NCI-H1092 (cell line): ENCODE data around the gene TMEM87B.

ENCODE experiments used
- DNase-seq: peaks from one replicate; lab custom pipeline; 2025; lab: John Stamatoyannopoulos, UW

TMEM87B gene

DNA sequence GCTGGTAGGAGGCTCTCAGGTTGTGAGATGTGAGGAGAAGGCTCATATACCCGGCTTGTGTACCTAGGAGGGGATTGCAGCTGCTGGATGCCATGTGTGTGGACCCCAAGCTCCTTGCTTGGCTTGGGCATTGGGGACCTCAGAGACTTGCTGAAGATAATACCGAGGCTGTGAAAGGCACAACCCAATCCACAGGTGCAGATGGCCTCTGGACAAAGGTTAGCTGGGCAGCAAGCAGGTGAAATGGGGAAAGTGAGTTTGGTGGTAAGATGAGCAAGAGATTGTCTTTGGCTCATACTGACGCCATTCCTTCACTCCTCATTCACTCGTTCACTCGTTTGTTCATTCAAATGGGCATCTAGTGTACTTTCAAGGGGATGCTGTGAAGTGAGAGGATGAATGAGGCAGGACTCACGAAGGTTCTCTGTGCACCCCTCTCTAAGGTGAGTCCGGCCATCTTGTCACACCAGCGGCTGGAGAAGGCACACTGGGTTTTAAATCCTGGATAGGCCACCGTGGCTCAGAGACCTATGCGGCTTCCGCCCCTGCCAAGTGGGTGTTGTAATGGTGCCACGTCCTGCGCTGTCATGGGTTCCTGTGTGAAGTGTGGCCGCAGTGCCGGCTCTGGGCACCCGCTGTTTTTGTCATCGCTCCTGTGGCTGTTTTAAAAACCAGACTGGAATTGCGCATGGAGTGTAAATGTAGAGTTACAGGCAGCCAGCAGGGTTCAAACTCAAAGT is 96.8 kb downstream of the TMEM87B start:
- no peak for DNase-seq

DNA sequence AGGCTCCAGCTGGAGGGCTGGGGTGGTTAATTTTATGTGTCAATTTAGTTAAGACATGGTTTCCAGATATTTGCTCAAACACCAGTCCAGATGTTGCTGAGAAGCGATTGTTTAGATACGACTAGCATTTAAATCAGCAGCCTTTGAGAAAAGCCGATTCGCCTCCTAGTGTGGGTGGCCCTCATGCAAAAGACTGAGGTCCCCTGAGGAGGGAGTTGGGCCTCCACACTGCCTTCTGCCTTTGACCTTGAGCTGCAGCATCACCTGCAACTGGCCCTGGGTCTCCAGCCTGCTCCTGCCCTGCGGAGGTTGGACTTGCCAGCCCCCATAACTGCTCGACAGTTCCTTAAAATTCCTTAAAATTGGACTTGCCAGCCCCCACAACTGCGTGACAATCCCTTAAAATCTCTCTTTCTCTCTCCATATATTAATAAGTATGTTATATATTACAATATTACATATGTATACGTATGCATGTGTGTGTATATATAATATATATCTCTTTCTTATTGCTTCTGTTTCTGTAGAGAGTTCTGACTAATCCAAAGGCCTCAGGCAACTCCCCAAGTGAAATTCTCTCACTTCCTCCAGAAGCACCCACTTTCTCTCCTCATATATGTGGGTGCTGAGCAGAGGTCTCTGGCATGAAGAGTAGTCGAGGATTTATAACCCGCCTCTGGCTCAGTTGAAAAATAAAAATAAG is 97.6 kb downstream of the TMEM87B start:
- no peak for DNase-seq

DNA sequence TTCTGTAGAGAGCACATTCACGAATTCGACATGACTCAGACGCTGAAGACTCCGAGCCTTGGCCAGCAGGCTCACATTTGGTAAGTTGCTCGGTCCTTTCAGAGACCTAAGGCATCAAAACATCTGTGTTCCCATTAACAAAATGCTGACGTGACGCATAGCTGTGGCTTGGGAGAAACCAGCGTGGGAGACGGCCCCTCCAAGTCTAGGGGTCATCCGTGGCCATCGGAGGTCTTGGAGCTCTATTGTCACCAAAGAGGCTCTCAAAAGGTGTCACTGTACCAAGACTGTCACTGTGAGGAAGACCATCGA is 98.1 kb downstream of the TMEM87B start:
- no peak for DNase-seq

DNA sequence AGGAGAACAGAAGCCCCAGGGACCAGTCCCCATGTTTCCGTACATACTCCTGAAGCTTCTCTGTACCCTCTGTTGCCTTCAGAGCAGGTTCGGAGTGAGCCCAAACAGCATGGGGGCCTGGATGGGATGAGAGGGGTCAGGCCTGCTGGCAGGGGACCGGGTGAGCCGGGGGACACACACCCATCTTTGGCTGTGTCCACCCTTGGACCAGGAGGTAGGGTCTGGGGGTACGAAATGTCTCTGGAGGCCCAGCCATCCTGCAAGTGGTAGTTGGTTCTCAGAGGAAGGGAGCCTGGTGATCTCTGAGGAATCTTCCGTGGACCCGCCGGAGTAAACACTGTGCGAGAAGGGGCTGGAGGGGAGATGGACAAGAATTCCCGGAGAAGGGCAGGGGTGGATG is 98.4 kb downstream of the TMEM87B start:
- DNase-seq: no peak

DNA sequence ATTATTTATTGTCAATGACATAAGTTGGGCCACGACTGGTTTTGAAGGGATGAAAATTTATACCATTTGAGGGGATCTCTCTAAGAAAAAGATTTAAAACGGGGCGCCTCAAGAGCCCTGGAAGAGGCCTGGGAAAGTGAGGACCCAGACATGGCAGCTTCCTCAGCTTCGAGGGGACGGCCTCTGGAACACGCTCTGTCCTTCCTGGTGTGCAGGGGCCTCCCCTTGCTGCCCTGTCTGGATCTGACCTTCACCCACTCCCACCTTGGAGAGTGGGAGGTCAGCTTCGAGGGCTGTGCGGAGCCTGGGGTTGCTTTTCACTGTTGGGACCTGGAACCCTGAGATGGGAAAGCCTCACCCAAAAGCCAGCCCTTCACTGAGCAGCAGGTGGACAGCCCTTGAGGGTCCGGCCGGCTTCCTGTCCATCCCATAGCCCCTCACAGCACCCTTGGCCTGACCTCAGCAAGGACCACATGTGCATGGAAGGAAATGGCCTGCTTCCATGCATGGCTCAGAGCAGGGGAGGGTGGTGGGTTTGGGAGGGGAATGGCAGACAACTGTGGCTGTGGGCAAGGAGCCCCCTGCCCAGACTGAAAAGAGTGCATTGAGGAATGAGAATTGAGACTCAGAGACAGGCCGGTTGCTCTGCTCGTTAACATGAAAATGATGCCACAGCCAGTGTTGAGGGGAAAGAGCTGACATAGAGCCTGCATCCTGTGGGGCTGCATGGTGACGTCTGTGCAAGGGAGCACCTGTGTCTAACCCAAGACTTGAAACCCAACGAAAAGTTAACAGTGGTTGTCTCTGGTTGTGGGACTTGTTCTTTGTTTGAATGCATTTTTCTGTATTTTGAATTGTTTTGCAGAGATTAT is 99.4 kb downstream of the TMEM87B start:
- DNase-seq: no peak

DNA sequence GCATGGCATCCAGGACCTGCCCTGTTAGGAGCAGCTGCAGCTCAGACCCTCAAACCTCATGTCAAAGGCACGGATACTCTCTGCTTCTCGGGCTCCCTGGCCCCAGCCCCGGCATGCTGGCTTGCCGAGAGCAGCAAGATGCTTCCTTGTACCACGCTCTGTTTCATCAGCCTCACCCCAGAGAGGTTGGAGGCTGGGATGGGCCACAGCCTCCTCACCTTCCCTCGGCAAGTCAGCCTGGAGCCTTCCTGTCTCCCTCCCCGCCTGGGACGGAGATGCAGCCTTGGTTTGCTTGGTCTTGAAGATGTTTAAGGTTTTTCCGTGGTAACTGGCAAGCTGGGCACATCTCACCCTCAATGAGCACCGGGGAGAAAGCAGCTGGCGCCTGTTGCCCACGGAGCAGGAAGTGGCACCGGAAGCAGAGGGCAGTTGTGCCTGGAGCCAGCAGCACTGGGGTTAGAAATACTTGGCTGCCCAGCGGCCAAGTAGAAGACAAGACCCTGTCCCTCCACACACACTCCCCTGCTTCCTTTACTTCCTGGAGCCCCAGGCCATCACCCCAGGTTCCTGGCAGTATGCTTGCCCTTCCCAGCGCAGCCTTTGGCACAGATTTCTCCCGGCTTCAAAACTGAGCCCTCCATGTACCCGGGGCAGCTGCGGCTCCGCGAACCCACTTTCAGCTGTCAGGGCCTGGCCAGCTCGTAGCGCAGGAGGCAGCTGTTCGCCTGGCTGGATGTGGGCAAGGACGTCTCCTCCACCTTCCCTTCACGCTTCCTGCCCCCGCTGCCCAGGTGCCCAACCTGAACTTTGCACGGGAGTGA is 100.5 kb downstream of the TMEM87B start:
- DNase-seq: no peak

DNA sequence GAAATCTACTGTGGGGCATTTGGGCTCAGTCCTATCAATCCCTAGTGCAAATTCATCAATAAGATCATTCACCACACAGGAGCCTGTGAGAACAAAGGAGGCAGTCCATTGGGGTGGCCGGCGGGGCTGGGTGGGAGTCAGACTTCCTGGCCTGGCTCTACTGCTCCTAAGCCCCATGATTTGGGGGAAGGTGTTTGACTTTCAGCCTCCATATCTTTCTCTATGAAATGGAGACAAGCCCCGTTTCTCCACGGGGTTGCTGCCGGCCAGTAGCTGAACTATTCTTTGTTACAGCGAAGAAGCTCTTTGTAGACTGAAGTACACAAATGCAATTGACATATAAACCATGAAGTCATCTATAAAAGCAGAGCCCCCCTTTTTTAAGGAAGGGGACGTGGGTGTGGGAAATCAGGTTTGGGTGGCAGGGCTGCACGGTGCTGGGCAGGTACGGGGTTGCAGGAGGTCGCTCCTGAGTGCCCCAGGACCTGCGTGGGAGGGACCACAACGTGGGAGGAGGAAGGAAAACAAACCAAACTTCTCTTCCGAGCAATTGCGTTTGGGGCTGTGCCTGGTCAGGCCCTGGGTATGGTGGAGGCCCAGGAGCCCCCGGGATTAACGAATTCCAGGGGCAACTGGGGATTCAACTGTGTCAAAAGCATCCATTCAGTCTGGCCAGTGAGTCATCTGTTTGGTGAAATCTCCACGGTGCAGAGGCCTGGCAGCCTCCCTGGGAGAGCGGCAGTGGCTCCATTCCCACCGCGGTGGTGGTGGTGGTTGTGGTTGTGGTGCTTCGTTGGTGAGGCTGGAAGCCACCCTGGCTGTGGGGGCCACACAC is 101.3 kb downstream of the TMEM87B start:
- DNase-seq: no peak

DNA sequence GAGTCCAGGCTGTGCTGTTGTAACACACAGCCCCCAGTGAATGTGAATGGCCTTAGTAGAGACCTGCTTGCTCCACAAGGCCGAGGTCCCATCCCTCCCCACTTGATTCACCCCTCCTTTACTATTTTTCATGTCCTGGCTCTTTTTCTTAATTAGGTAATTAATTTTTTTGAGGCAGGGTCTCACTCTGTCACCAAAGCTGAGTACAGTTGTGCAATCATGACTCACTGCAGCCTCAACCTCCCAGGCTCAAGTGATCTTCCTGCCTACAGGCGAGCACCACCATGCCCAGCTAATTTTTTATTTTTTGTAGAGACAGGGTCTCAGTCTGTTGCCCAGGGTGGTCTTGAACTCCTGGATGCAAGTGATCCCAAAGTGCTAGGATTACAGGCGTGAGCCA is 102.4 kb downstream of the TMEM87B start:
- no peak for DNase-seq

DNA sequence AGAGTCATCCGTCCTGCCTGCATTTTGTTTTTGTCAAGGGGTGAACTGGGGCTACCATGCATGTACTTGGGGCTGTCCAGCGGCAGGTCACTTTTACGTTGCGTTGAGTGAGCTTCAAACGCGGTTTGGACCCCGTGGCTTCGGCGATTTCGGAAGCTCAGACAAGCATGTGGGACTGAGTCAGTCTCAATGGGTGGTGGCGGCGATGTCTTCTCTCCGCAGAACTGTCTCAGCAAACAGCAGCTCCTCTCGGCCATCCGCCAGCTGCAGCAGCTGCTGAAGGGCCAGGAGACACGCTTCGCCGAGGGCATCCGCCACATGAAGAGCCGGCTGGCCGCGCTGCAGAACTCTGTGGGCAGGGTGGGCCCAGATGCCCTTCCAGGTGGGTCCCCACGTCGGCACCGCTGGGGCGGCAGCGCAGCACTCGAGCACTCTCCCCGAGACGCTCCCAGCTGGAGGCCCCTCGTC is 104.4 kb downstream of the TMEM87B start:
- no peak for DNase-seq

DNA sequence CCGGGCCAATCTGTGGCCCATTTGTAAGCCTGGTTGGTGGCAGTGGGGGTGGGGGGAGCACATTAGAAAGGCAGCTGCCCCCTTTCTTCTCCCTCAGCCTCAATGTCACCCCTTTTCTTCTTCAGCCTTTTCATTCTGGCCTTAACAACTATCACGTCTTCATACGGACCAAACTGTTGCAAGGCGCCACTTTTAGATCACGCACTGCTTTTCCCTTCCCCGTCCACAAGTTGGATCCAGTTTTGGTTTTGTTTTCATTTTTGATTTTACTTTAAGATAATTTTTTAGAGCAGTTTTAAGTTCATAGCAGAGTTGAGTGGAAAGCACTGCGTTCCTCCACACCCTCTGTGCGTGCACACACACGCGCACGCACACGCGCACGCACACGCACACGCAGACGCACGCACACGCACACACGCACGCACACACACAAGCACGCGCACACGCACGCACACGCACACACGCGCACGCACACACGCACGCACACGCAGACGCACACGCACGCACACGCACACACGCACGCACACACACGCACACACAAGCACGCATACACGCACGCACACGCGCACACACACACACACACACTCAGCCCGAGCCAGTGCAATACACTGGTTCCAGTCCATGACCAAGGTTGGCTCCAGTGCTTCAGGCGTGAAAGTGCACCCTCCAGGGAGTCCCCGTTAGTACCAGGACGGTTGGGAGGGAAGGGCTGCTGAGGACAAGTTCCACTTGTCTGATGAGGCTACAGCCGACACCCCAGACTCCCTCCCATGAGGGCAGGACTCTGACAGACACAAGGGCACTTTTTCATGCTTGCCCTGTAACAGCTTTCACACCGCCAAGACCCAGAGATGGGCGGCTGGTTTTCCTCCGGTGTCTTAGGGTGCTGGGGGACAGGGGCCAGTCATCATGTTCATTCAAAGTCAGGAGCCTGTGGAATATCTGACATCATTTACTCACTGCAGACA is 105.5 kb downstream of the TMEM87B start:
- no peak for DNase-seq

DNA sequence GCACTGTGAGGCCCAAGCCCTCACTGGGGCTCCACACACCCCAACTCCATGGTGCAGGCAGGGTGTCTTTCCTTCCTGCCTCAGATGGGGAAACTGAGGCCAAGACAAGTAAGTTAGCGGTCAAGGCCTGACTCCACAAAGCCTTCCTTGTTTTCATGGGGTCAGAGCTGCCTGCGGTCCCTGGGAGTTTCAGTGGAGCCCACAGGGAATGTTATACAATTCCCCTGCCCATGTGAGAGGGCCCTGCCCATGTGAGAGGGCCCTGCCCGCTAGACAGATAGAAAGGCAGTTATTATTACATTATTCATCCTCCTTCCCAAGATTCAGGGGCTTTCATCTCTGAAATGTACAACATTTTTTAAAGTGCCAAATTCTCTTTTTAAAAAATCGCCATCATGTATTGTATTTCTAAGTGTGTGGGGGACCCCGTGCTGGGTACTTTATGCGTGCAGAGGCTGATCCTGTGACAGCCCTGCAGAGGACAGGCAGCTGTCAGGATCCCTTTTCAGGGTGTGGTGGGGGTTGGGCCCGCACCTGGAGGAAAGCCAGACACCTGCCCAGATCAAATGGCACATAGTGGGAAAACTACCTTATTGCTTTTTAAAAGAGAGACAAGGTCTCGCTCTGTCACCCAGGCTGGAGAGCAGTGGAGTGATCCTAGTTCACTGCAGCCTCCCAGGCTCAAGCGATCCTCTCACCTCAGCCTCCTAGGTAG is 106.5 kb downstream of the TMEM87B start:
- no peak for DNase-seq

DNA sequence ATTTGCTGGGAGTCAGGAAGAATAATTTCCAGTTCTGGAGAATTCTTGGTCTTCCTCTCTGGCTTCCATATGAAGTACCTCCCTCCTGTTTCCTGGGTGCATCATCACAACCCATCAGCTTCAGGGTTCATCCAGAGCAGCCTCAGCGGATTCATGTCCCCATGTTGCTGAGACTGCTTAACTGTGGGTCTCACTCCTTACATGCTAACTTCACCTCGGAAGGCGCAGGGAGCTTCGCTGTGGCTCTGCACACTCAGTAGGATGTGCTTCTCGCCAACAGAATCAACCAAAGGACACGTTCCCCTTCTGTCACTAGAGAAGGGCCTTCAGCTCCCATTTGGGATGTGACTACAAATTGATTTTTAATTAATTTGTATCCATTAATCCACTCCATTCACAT is 107.3 kb downstream of the TMEM87B start:
- DNase-seq: no peak

DNA sequence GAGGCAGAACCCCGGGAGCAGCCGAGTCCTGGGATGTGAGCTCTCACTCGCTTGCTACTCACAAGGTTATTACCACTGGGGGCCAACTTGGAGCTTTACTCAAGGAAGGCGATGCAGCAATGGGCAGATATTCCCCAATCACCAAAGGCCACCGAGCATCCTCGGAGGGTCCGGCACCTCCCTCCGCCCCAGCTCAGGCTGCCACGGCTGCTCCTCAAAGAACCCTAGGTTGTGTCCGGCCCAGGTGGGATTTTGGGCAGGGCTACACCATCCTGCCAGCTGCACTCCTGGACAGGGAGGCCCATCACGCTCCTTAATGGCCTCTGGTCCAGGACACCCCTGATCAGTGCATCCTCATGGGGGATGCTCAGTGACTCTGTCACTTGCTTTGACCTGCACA is 107.9 kb downstream of the TMEM87B start:
- no peak for DNase-seq

DNA sequence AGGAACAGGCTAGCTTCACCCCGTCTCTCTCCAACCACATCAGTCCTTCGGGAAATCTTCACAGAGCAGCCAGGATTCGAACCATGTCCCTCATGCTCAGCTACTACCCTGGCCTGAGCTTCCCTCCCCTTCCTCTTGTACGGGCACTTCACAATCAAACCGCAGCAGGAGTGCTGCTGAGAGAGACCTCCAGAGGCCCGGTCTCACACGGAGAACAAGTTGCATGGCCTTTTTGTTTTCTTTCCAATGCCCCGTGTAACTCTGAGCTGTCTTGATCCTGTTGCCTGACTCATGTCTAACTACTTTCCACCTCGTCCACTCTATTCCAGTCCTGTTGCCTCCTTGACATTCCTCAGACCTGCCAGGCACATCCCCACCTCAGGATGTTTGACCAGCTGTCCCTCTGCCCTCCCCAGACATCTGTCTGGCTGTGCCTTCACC is 108.5 kb downstream of the TMEM87B start:
- no peak for DNase-seq

DNA sequence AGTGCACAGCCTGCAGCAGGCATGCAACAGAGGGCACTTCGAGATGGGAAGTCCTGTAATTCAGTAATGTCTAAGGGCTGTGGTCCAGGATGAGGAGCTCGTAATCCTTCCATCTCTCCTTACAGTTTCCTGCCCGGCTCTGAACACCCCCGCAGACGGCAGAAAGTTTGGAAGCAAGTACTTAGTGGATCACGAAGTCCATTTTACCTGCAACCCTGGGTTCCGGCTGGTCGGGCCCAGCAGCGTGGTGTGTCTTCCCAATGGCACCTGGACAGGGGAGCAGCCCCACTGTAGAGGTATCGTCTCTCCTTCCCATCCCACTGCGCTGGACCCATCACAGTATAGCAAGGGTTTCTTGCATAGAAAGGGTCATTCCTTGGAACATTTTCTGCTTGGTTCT is 109.8 kb downstream of the TMEM87B start:
- no peak for DNase-seq

DNA sequence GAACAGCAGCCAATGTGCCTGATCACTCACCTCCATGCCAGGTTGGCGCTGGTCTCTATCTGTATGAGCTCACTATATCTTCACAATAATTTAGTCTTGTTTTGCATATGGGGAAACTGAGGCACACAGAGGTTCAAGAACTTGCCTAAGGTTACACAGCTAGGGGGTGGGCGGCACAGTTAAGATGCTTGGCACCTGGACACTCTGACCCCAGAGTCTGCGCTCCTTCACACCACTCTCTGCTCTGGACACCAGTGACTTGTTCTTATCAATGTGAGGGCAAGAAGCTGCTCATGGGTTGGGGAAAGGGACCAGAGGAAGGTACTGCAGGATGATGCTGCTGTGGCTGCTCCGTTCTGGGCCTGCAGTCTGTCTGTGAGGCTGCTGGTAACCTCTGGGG is 110.2 kb downstream of the TMEM87B start:
- no peak for DNase-seq

DNA sequence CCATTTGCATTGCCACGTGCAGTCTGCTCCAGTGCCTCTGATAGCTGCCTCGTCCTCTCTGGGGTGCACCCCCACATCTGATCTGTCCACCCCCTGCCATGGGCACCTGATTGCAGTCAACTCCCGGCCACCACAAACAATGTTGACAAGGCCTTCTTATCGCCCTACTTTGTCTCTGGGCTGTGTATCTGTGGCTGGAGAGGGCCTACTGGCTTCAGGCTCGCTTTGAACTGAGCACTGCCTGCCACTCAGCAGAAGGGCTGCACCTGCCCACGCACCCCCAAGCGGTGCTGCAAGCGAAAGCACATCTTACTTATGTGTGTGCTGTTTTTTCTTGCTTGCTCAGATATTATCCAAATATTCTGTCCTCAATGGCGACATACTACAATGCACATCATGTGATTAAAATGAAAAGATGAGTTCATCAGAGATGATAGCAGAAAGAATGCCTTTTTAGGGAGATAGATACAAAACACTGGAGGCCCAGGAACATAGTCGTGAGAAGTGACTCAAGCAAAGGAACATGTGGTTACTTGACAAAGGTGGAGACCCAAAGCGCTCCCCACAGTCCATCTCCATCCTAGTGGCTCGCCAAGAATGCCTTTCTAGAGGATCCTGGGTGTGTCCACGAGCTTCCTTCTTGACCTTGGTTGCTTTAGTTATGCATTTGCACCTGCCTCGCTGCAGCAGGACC is 111.9 kb downstream of the TMEM87B start:
- DNase-seq: no peak

DNA sequence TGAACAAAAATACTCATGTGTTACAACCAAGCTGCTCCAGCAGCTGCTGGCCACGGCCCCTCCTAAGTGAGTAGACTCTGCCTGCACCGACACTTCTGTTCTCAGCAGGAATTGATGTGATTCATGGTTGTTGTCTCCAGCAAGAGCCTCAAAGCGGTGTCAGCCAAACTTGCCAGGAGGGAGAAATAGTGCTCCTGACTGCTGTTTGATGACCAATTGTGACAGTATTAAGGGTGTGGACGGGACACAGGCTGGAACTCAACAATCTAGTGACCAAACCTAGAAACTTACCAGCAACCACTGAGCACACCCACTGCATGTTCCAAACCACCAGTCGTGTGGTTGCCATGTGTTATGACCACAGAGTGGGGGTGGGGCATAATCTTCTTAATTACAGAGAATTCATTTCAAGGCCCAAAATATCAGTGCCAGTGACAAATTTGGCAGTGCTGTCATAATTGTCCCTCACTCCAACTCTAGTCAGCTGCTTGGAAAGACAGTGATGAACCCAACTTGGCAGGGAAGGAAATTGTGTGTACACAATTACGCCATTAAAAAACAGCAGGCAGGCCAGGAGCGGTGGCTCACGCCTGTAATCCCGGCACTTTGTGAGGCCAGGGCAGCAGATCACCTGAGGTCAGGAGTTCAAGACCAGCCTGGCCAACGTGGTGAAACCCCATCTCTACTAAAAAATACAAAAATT is 113.5 kb downstream of the TMEM87B start:
- no peak for DNase-seq
